ENCODE results near the gene MBD3L3. TPM values are rescaled to one million over a fixed set of nuclear protein-coding genes. Genes with fewer than 3 reads are reported as not detected.

The MBD3L3 gene
- total and polyA plus RNA-seq, 8 donors, result not detected

- Histone ChIP-seq H3K27ac (peak overlapping the region; percentile 94), H3K4me3 (peak overlapping the region; percentile 38 to 61), H3K4me1 (peaks cover 0 to 11% of the 10 kb centered on the region in 2 donors), H3K9me3 (peaks cover 0 to 39% of the 10 kb centered on the region in 2 donors), H3K27me3 (no peaks in the 10 kb centered on the region), H3K36me3 (no peaks in the 10 kb centered on the region)
- intact Hi-C loops (cut with DNase I), result no loop called here
- TF ChIP-seq CTCF (IDR thresholded peaks at IDR 0.05), result no peak
- ATAC-seq (peak; percentile 95), DNase-seq (peak; percentile 91 to 96 (median 94))
These were observed 40.5 kb upstream of the MBD3L3 start for GRCh38 chr19:7098701-7099596.

- Histone ChIP-seq H3K4me1 (peaks cover 0 to 11% of the 10 kb centered on the region in 2 donors), H3K4me3 (peak overlapping the region in 1 of 2 donors; percentile 61), H3K27me3 (no peaks in the 10 kb centered on the region), H3K27ac (peak overlapping the region in 1 of 2 donors; percentile 94), H3K36me3 (no peaks in the 10 kb centered on the region), H3K9me3 (peaks cover 0 to 47% of the 10 kb centered on the region in 2 donors)
- DNase-seq, result no peak
- intact Hi-C loops (cut with DNase I), result no loop called here
- no peak for ATAC-seq
- TF ChIP-seq CTCF (IDR thresholded peaks at IDR 0.05), result no peak
These were observed 39.6 kb upstream of the MBD3L3 start for GRCh38 chr19:7098096-7098495.

- ATAC-seq (no peak), DNase-seq (no peak)
- Histone ChIP-seq H3K36me3 (peaks cover 0 to 29% of the 10 kb centered on the region in 2 donors), H3K9me3 (peaks cover 5 to 100% of the 10 kb centered on the region in 2 donors), H3K4me1 (no peaks in the 10 kb centered on the region), H3K27ac (no peak overlapping the region), H3K27me3 (no peaks in the 10 kb centered on the region), H3K4me3 (no peak overlapping the region)
- TF ChIP-seq CTCF (IDR thresholded peaks at IDR 0.05), result no peak
- intact Hi-C loops (cut with DNase I), result no loop called here
These were observed 30.5 kb upstream of the MBD3L3 start for GRCh38 chr19:7088999-7089398.

GRCh38 chr19:7083076-7083956 is 24.8 kb upstream of the MBD3L3 start:
- TF ChIP-seq CTCF (IDR thresholded peaks at IDR 0.05), result no peak
- intact Hi-C loops (cut with DNase I), result no loop called here
- Histone ChIP-seq H3K4me3 (no peak overlapping the region), H3K27me3 (no peaks in the 10 kb centered on the region), H3K36me3 (peaks cover 32 to 77% of the 10 kb centered on the region in 2 donors), H3K9me3 (peaks cover 20 to 99% of the 10 kb centered on the region in 2 donors), H3K27ac (no peak overlapping the region), H3K4me1 (no peaks in the 10 kb centered on the region)
- ATAC-seq (no peak), DNase-seq (no peak)

- peaks cover 23 to 100% of the 10 kb centered on the region in 2 donors for H3K36me3 ChIP-seq
- intact Hi-C loops (cut with DNase I), result no loop called here
- no peak overlapping the region for H3K4me3 ChIP-seq
- H3K9me3 ChIP-seq, result peaks cover 23 to 82% of the 10 kb centered on the region in 2 donors
- no peaks in the 10 kb centered on the region for H3K27me3 ChIP-seq
- no peak for ATAC-seq
- no peak overlapping the region for H3K27ac ChIP-seq
- no peak for TF ChIP-seq CTCF (IDR thresholded peaks at IDR 0.05)
- no peak for DNase-seq
- no peaks in the 10 kb centered on the region for H3K4me1 ChIP-seq
These were observed 19.5 kb upstream of the MBD3L3 start for GRCh38 chr19:7078008-7078407.

Data from left lung (tissue), 10 donors.